GM19238 (cell line): ENCODE results near the gene GPD1.
"Not testable (repeated sequence)": the region's sequence is repeated elsewhere in the genome, so short reads cannot be mapped to it uniquely, and the experiment has no call there.

ENCODE experiments used
- DNase-seq: peaks from one replicate; pipeline ENCODE4 v3.0.0; 2011; ENCODE audit warnings: low spot score; ENCODE audit not compliant: insufficient read length

The GPD1 gene

GRCh38 chr12:50120521-50120920, 16.7 kb downstream of the GPD1 start:
- no peak for DNase-seq

- no peak for DNase-seq
Observed at GRCh38 chr12:50120953-50121352, 17.1 kb downstream of the GPD1 start.

DNA sequence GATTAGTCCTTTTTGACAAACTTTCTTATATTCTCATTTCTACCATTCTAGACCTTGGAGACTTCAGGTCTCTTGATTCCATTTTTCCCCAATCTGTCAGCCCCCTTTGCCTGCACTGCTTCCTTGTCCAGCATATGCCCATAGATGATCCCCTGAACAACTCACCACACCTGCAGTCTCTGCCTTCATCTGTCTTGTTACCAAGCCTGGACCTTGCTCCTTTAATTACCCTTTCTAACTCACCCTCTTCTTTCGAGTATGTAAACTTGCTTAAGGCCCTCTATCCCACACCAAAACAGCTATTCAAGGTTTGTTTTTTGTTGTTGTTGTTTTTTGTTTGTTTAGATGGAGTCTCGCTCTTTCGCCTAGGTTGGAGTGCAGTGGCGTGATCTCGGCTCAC, 17.8 kb downstream of the GPD1 start:
- DNase-seq, result no peak

DNA sequence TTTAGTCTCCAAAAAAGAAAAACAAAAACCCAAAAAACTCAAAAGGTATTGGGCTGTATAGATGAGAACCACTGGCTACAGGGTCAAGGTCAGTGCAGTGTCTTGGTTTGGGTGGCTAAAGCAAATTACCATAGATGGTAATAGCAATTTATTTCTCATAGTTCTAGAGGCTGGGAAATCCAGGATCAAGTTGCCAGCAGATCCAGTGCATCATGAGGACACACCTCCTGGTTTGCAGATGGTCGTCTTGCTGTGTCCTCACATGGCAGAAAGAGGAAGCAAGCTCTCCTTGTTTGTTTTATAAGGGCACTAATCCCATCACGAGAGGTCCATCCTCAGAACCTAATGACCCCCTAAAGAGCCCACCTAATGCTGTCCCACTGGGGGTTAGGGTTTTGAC, 19.4 kb downstream of the GPD1 start:
- no peak for DNase-seq

DNA sequence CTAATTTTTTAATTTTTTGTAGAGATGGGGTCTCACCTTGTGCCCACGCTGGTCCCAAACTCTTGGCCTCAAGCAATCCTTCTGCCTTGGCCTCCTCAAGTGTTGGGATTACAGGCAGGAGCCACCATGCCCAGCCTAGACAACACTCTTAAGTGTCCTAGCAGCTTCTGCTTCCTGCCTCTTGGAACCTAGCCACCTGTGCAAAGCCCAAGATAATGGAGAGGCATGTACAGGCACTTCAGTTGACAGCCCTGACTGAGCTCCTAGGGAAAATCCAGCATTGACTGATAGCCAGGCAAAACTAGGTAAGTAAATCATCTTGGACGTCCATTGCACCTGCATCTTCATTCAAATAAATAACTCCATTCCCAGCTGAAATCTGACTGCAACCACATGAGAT, 23.7 kb downstream of the GPD1 start:
- DNase-seq, result no peak

DNA sequence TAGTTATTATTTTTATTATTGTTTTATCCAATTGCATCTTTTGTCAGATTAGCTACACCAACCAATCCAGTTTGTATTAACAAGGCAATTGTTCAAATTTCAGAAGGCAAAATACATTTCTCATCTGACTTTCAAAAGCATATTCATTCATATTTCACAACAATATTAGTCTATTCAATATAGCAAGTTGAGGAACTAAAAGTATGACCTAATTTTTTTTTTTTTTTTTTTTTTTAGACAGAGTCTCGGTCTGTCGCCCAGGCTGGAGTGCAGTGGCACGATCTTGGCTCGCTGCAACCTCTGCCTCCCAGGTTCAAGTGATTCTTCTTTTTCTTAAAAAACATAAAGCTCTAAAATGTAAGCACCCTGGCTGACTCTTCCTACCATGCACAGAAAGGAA, 25.5 kb downstream of the GPD1 start:
- no peak for DNase-seq

- DNase-seq, result no peak
Observed at GRCh38 chr12:50132505-50133135, 28.8 kb downstream of the GPD1 start.

GRCh38 chr12:50142993-50143392, 39.2 kb downstream of the GPD1 start:
- DNase-seq, result no peak

- no peak for DNase-seq
Observed at GRCh38 chr12:50145439-50145838, 41.6 kb downstream of the GPD1 start.

GRCh38 chr12:50147281-50147680, 43.5 kb downstream of the GPD1 start:
- no peak for DNase-seq

GRCh38 chr12:50148011-50148410, 44.2 kb downstream of the GPD1 start:
- DNase-seq, result not testable (repeated sequence)

- DNase-seq, result no peak
Observed at GRCh38 chr12:50149311-50149710, 45.5 kb downstream of the GPD1 start.

- no peak for DNase-seq
Observed at GRCh38 chr12:50151047-50151687, 47.4 kb downstream of the GPD1 start.

DNA sequence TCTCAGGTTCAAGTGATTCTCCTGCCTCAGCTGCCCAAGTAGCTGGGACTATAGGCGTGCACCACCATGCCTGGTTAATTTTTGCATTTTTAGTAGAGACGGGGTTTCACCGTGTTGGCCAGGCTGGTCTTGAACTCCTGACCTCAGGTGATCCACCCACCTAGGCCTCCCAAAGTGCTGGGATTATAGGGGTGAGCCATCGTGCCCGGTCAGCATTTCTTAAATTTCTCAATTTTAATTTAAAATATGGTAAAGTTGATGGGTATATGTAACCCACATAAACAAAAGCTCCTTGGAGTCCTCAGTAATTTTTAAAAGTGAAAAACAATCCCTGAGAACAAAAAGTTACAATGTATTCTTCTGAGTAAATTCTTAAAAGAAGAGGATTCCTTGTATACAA, 51.1 kb downstream of the GPD1 start:
- DNase-seq, result not testable (repeated sequence)

- DNase-seq, result no peak
Observed at GRCh38 chr12:50156641-50157040, 52.8 kb downstream of the GPD1 start.

DNA sequence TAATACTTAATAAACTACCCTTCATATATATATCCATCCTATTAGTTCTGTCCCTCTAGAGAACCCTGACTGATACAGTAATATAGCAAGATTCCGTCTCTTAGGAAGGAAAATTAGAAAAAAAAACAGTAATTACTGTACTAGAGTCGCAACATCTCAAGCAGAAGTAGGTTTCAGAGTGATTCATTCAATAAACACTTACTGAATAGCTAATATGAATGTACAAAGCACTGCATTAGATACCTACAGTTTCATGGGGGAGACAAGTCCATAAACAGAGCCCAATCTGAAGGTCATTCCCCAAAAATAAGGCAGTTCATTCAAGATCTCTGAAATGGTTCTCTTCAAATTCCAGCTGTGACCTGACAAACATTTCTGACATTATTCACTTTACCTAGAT, 53.5 kb downstream of the GPD1 start:
- DNase-seq, result no peak

GRCh38 chr12:50160643-50161042, 56.8 kb downstream of the GPD1 start:
- no peak for DNase-seq
